KOPT-K1 (cell line): ENCODE data around the gene IGDCC3.

Source experiments
- H3K27ac ChIP-seq: fragments of 200-600 bp; sonication (generic); 2 replicates; pipeline ENCODE4 v1.5.1; 2016; ENCODE audit warnings: antibody characterized with exemption, mild to moderate bottlenecking, low read depth, low read length; ENCODE audit not compliant: poor library complexity, severe bottlenecking
- H3K36me3 ChIP-seq: fragments of 200-600 bp; sonication (generic); 2 replicates; pipeline ENCODE4 v1.5.1; 2017; ENCODE audit warnings: antibody characterized with exemption, mild to moderate bottlenecking, low read length, moderate library complexity; ENCODE audit not compliant: insufficient read depth
- H3K9me3 ChIP-seq: fragments of 200-600 bp; sonication (generic); 2 replicates; pipeline ENCODE4 v1.5.1; 2017; ENCODE audit warnings: antibody characterized with exemption, low read length, mild to moderate bottlenecking; ENCODE audit not compliant: insufficient read depth, poor library complexity, severe bottlenecking

IGDCC3 gene

GRCh38 chr15:65303687-65304380, 74.0 kb downstream of the IGDCC3 start:
- Histone ChIP-seq H3K36me3 (no peaks in the 10 kb centered on the region), H3K27ac (peak overlapping the region; percentile 85), H3K9me3 (no peaks in the 10 kb centered on the region)

- Histone ChIP-seq H3K9me3 (no peaks in the 10 kb centered on the region), H3K36me3 (no peaks in the 10 kb centered on the region), H3K27ac (no peak overlapping the region)
These were observed 75.7 kb downstream of the IGDCC3 start for GRCh38 chr15:65302061-65302460.

- Histone ChIP-seq H3K27ac (no peak overlapping the region), H3K9me3 (no peaks in the 10 kb centered on the region), H3K36me3 (no peaks in the 10 kb centered on the region)
These were observed 76.8 kb downstream of the IGDCC3 start for GRCh38 chr15:65300924-65301441.

GRCh38 chr15:65298731-65299130, 79.1 kb downstream of the IGDCC3 start:
- Histone ChIP-seq H3K27ac (peak overlapping the region; percentile 61), H3K9me3 (no peaks in the 10 kb centered on the region), H3K36me3 (no peaks in the 10 kb centered on the region)

GRCh38 chr15:65292938-65293518, 84.8 kb downstream of the IGDCC3 start:
- Histone ChIP-seq H3K36me3 (no peaks in the 10 kb centered on the region), H3K9me3 (no peaks in the 10 kb centered on the region), H3K27ac (no peak overlapping the region)

GRCh38 chr15:65290228-65290627, 87.6 kb downstream of the IGDCC3 start:
- Histone ChIP-seq H3K36me3 (no peaks in the 10 kb centered on the region), H3K9me3 (no peaks in the 10 kb centered on the region), H3K27ac (no peak overlapping the region)

GRCh38 chr15:65289261-65289854, 88.4 kb downstream of the IGDCC3 start:
- H3K27ac ChIP-seq: no peak overlapping the region
- no peaks in the 10 kb centered on the region for H3K9me3 ChIP-seq
- H3K36me3 ChIP-seq: no peaks in the 10 kb centered on the region

- peak overlapping the region; percentile 88 for H3K27ac ChIP-seq
- H3K9me3 ChIP-seq: no peaks in the 10 kb centered on the region
- no peaks in the 10 kb centered on the region for H3K36me3 ChIP-seq
These were observed 90.3 kb downstream of the IGDCC3 start for GRCh38 chr15:65287520-65287855.

- H3K9me3 ChIP-seq: no peaks in the 10 kb centered on the region
- H3K27ac ChIP-seq: peak within 1 kb of the TSS; percentile 88
- H3K36me3 ChIP-seq: peaks cover 5% of the 10 kb centered on the region; the same call in 1 of the 2 replicates
These were observed 90.9 kb downstream of the IGDCC3 start, which contains the start of gene PARP16 for GRCh38 chr15:65286704-65287519. Gene PARP16 (minus strand): TSS chr15:65286883. CDS start chr15:65286426, 457 bp downstream.

GRCh38 chr15:65286069-65286703, 91.6 kb downstream of the IGDCC3 start:
- H3K27ac ChIP-seq: peak overlapping the region; percentile 88
- H3K9me3 ChIP-seq: no peaks in the 10 kb centered on the region
- H3K36me3 ChIP-seq: peaks cover 7% of the 10 kb centered on the region; the same call in 1 of the 2 replicates

GRCh38 chr15:65285291-65286068, 92.3 kb downstream of the IGDCC3 start:
- H3K27ac ChIP-seq: peak overlapping the region; percentile 88
- no peaks in the 10 kb centered on the region for H3K9me3 ChIP-seq
- H3K36me3 ChIP-seq: peaks cover 7% of the 10 kb centered on the region; the same call in 1 of the 2 replicates

- peaks cover 19% of the 10 kb centered on the region; the same call in 1 of the 2 replicates for H3K36me3 ChIP-seq
- H3K27ac ChIP-seq: no peak overlapping the region
- no peaks in the 10 kb centered on the region for H3K9me3 ChIP-seq
These were observed 99.3 kb downstream of the IGDCC3 start for GRCh38 chr15:65278480-65278879.
